Colonic mucosa (tissue), 4 donors: ENCODE data around the gene ZNF865. TPM values are rescaled to one million over a fixed set of nuclear protein-coding genes. Genes with fewer than 3 reads are reported as not detected.

ENCODE experiments used
- DNase-seq: peaks from one replicate; pipeline ENCODE4 v3.0.0-alpha.2; 2020
- H3K27ac ChIP-seq: fragments of 200-600 bp; one replicate; pipeline ENCODE4 v1.8.0; 2021
- H3K27me3 ChIP-seq: fragments of 200-600 bp; one replicate; pipeline ENCODE4 v1.8.0; 2021
- H3K36me3 ChIP-seq: fragments of 200-600 bp; one replicate; pipeline ENCODE4 v1.8.0; 2021
- H3K4me1 ChIP-seq: fragments of 200-600 bp; one replicate; pipeline ENCODE4 v1.8.0; 2021; ENCODE audit warnings: mild to moderate bottlenecking
- H3K4me3 ChIP-seq: fragments of 200-600 bp; one replicate; pipeline ENCODE4 v1.8.0; 2021
- H3K9ac ChIP-seq, 2 donors: one replicate each; pipeline ENCODE4 v1.7.0; 2013; ENCODE audit warnings: control low read depth in 2 of 2, low read depth in 2 of 2, low read length in 2 of 2
- H3K9me3 ChIP-seq: fragments of 200-600 bp; one replicate; pipeline ENCODE4 v1.8.0; 2021
- CTCF ChIP-seq: fragments of 200-600 bp; IDR thresholded peaks from one replicate; pipeline ENCODE4 v1.8.0; 2022; ENCODE audit warnings: antibody characterized with exemption, mild to moderate bottlenecking
- intact Hi-C: fragments of 100-400 bp; cut with DNase I; formaldehyde crosslinking; loops from one replicate; pipeline ENCODE4 v1.14.1; 2022
- total RNA-seq, 2 donors: library from RNA; stranded (reverse); fragmentation: NEBNext Ultra II Directional in 1 of 2; extraction: Animal tissue kit (Norgen Biotek cat#: 25700) in 1 of 2; gene quantifications; one replicate each; pipeline ENCODE4 v1.2.1, GENCODE V29; 2021
- donor health status: healthy.
- donor health status: DM: no; HTN: no; CAD: no.
- donor health status: DM: no; HTN: no; CAD: no.

ZNF865 gene
- total RNA-seq, 2 donors from 2014 or later: 12.9 to 13.1 TPM

- peaks cover 10% of the 10 kb centered on the region for H3K36me3 ChIP-seq
- peak overlapping the region; percentile 16 to 80 for H3K9ac ChIP-seq
- intact Hi-C loops: no loop called here
- peak overlapping the region; percentile 82 for H3K4me3 ChIP-seq
- H3K27me3 ChIP-seq: no peaks in the 10 kb centered on the region
- no peaks in the 10 kb centered on the region for H3K9me3 ChIP-seq
- TF ChIP-seq CTCF: no peak
- no peak overlapping the region for H3K27ac ChIP-seq
- DNase-seq: no peak
- H3K4me1 ChIP-seq: peaks cover 21% of the 10 kb centered on the region
Observed at GRCh38 chr19:55656552-55656951, 51.1 kb downstream of the ZNF865 start.

GRCh38 chr19:55656988-55657747 is 51.7 kb downstream of the ZNF865 start:
- Histone ChIP-seq H3K4me1 (peaks cover 21% of the 10 kb centered on the region), H3K9me3 (no peaks in the 10 kb centered on the region), H3K27me3 (no peaks in the 10 kb centered on the region), H3K36me3 (peaks cover 10% of the 10 kb centered on the region), H3K27ac (no peak overlapping the region), H3K9ac (peak overlapping the region; percentile 47 to 80), H3K4me3 (peak overlapping the region; percentile 82)
- intact Hi-C loops: no loop called here
- no peak for TF ChIP-seq CTCF
- DNase-seq: no peak

- Histone ChIP-seq H3K4me3 (no peak overlapping the region), H3K9me3 (no peaks in the 10 kb centered on the region), H3K27me3 (no peaks in the 10 kb centered on the region), H3K4me1 (peaks cover 21% of the 10 kb centered on the region), H3K27ac (no peak overlapping the region), H3K9ac (no peak overlapping the region), H3K36me3 (peaks cover 18% of the 10 kb centered on the region)
- intact Hi-C loops: no loop called here
- TF ChIP-seq CTCF: no peak
- no peak for DNase-seq
Observed at GRCh38 chr19:55658846-55659459, 53.5 kb downstream of the ZNF865 start.

GRCh38 chr19:55659822-55660221 is 54.4 kb downstream of the ZNF865 start:
- no peaks in the 10 kb centered on the region for H3K9me3 ChIP-seq
- TF ChIP-seq CTCF: no peak
- peaks cover 19% of the 10 kb centered on the region for H3K36me3 ChIP-seq
- intact Hi-C loops: no loop called here
- H3K27me3 ChIP-seq: no peaks in the 10 kb centered on the region
- H3K4me3 ChIP-seq: no peak overlapping the region
- peaks cover 21% of the 10 kb centered on the region for H3K4me1 ChIP-seq
- no peak for DNase-seq
- no peak overlapping the region for H3K27ac ChIP-seq
- H3K9ac ChIP-seq: no peak overlapping the region

GRCh38 chr19:55660404-55660803 is 55.0 kb downstream of the ZNF865 start:
- no peaks in the 10 kb centered on the region for H3K27me3 ChIP-seq
- no peak overlapping the region for H3K4me3 ChIP-seq
- no peak for DNase-seq
- intact Hi-C loops: no loop called here
- no peak for TF ChIP-seq CTCF
- H3K9me3 ChIP-seq: no peaks in the 10 kb centered on the region
- H3K36me3 ChIP-seq: peaks cover 19% of the 10 kb centered on the region
- H3K4me1 ChIP-seq: peaks cover 21% of the 10 kb centered on the region
- no peak overlapping the region for H3K27ac ChIP-seq
- no peak overlapping the region for H3K9ac ChIP-seq
